Hippocampal formation (tissue), 2 donors: ENCODE measurements around the gene PRKG1.

Source experiments
- DNase-seq, 2 donors: peaks; one replicate each; lab custom pipeline; 2025; lab: John Stamatoyannopoulos, UW

PRKG1 gene

DNA sequence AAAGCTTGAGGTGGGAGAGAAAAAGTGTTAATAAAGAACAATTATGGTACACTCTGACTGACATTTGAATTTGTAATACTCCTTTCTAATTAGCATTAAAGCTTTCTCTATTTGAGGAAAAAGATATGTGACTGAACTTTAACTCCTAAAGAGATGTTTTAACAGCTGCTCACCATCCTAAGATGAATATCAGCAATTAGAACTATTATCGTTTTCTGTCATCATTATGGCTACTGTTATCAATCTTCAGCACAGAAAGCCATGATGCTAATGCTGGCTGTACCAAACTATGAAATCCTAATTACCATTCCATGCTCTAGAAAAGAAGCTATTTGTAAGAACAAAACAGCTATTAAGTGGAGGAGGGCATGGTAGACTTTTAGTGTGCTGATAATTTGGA, 853.9 kb downstream of the PRKG1 start:
- DNase-seq, result no peak

DNA sequence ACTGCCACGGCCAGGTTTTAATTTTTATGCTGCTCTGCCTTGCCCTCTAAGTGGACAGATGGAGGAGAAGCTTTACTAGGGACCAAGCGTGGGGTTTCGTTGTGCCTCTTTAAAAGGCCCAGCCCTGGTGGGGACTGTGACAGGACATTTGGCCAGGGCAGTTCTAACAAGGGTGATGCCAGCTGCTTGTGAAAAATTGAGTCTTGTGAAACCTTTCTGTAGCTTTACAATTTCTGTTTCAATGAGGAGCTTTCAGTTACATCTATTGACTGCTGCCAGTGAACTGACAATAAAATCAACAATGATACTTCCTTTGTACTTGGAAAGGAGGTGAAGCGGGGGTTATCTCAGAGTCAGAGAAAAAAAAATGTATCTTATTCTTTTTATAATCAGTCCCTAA, 858.2 kb downstream of the PRKG1 start:
- no peak for DNase-seq

DNA sequence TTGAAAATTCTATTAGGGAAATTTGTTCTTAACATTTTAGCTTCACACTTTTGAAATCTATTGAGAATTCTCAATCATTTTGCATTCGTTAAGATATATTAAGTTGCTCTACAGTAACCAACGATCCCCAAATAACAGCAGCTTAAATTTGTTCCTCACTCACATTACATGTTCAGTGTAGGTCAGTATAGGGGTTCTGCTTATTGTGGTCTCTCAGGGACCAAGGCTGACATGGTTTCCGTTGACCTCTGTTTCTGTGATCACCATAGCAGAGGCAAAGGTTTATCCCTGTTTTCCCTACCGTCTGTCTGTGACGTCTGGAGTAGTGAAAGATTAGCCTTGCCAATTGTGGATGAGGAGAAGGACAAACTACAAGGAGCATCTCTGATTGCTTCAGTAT, 860.1 kb downstream of the PRKG1 start:
- no peak for DNase-seq

DNA sequence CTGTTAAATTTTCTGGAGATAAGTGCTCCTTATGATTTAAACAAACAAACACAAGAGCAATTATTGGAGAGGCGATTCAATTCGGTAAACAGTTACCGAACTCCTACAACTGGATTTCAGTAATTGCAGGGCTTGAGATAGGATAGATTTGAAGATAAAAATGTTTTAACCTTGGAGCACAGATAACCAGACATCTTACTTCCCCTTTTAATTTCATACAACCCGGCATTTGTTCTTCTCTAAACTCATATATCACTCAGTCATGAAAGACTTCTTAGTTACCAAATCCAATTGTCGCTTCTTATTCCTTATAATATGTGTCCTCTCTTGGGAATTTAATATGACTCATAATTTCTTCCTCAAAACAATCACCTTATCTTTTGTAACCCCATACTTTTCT, 861.1 kb downstream of the PRKG1 start:
- DNase-seq, result no peak

DNA sequence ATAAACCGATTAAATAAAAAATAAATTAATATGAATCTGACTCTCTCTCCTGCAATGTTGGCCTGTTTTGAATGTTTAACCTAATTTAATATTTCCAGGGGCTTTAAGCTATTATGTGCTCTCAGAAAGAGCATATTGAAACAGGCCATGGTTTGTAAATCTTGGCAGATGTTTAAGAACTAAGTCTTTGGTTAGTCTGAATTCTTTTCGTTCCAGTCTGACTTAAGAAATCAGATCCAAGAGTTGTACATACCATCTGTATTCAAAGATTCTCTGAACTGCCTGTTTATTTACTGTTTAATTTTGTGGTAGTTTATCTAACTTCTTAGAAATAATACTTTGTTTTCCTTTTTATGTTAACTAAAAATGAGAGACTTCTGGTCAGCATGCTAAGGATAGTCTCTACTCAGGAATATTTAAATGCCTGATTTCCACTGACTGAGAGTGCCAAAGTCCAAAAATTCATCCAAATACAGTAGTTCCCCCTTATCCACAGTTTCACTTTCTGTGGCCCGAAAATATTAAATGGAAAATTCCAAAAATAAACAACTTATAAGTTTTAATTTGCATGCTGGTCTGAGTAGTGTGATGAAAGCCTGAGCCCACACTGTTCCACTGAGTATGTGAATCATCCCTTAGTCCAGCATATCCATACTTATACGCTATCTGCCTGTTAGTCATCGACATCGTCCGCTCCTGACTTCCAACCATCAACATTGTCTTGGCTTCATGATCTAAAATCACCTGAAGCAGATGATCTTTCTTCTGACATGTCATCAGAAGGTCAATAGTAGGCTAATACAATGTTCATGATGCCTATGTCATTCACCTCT, 863.2 kb downstream of the PRKG1 start:
- DNase-seq, result no peak

DNA sequence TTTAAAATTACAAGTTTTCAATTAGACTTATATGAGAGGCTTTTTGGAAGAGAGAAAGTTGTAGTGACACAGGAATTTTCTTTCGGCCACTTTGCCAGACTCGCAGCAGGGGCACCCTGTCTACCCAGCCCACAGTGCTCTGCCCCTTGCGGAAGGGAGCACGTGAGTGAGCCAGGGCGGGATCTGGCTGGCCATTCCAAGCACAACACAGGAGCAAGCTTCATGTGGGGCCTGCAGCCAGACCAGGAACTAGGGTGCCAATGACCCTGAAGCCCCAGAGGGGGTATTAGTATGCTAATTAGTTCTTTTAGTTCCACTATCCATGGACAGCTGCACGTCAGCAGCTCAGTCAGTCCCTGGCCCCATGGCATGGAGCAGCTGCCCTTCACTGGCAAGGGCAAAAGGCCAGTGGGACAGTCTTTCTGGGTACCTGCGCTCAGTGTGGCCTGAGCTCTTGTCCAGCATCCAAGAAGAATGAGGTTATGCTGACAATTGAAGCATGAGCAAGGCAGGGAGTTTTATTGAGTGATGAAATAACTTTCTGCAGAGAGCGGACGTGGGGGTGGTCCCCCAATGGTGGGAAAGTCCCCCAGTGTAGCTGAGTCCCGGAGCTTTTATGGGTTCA, 876.2 kb downstream of the PRKG1 start:
- no peak for DNase-seq

DNA sequence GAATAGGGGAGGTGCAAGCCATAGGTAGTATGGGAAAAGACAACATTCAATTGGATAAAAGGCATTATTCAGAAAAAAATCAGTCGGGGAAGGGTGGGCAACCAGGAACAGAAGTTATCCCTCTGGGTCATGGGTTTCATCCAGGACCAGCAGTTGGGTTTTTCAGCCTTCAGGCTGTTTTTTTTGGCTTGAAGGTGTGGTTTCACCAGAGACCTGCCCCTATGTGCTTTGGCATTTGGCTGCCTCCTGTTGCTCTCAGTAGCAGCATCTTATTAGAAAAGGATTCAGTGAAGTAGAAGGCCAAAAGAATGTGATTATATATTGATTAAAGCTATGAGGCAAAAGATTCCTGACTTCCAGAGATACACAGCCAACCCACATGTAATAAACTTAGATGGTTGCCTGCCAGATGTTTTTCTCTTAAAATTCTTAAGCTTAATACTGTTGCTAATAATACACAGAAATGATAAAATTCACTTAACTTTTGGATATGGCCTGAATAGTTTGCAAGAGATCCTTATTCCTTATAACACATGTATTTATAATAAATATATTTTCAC, 876.8 kb downstream of the PRKG1 start:
- no peak for DNase-seq

DNA sequence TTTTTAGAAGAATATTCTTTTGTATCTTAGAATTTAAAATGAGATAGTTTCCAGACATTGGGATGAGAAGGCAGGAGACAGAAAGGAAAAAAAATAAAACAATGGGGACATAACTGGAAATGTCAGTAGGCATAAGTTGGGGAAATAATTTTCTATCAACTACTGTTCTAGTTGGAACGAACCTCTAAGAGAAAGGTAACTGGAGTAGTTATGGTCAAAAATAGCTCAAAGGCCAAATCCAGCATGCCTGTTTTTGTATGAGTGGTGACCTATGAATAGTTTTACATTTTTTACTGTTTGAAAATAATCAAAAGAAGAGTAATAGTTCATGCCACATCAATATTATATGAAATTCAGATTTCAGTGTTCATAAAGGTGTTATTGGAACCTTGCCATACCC, 877.3 kb downstream of the PRKG1 start:
- no peak for DNase-seq

DNA sequence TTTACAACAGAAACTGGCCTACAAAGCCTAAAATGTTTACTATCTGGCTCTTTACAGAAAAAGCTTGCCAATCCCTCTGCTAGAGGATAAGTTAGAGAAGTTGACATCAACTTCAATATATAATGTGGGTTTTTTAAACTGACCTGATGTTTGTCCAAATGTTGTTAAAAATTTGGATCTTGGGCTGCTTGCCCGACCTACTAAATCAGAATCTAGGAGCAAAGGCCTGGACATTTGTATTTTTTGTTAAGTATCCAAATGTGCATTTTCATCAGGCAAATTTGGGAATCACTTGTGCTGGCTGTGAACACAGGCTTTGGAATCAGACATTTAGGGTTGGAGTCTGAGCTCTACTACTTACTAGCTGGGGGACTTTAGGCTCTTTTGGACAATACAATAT, 877.8 kb downstream of the PRKG1 start:
- DNase-seq, result no peak

DNA sequence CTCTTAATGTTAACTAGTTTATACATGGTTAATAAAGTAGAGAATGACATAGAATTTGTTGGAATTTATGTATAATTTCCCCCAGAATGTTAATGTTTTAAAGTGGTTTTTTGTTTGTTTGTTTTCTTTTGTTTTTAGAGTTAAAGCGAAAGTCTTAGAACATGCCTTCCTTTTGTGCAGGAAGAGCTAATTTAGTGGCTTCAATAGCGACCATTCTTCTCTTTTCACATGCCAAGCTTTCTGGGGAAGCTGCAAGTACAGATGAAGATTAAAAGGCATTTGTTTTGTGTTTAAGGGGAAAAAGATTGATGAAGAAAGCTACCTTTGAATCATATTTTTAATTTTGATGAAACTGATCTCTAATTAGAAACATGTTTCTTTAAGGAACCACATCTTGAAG, 881.4 kb downstream of the PRKG1 start:
- no peak for DNase-seq

DNA sequence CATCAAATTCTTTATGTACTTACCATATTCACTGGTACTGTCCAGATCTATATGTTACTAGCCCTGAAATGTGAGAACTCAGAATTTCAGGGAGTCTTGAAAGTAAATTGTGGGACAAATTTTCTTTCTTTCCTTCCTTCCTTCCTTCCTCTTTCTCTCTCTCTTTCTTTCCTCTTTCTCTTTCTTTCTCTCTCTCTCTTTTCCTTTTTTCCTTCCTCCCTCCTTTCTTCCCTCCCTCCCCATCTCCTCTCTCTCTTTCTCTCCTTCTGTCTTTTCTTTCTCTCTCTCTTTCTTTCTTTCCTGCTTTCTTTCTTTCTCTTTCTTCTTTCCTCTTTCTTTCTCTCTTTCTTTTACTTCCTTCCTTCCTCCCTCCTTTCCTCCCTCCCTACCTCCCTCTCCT, 882.5 kb downstream of the PRKG1 start:
- no peak for DNase-seq

DNA sequence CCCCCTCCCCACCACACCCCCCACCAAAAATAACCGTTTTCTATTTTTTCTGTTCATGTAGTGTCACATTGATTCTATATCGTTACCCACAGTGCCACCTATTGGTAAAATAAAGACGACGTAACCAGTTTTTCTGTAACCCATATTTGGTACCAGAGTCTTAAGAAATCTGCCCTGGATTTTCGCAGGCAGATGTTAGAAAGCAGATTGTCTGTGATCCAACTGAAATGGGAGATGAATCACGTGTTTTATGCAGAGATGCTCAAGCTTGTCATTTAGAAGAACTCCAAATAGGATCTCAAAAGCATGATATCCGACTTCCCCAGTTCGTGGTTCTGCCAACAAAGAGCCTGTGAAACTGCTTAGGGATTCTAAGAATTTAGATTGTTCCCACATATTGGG, 886.2 kb downstream of the PRKG1 start:
- peak in 1 of 2 donors; percentile 51 for DNase-seq

DNA sequence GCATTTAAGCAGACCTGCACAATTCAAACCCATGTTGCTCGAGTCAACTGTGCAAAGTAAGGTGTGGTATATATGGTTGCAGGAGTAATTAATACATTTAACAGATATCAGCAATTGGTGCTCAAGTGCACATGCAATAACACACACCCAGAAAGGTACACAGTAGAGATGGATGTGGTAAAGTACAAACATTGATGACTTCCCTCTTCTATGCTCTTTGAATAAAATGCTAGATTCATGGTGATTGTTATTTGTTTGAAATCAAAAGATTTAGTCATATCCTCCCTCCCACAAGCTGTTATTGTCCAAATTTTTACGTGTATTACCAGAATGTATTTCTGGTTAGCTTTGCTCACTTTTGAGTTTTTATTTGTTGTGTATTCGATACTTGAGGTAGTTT, 887.1 kb downstream of the PRKG1 start:
- DNase-seq, result no peak

DNA sequence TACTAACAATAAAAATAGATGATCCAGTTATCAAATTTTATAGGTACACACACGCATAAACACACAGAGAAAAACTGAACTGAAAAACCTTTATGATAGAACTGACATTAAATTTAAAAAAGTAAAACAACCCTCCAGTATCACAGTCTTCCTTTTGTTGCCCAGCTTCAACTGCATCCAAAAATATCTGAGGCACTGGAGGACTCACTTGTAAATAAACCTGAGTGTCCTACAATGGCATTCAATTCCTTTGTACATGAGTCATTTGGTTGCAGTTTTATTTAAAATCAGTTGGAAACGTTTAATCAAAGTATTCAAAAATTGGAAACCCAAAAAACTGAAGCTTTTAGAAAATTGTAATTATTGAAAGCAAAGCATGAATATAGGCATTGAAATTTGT, 890.3 kb downstream of the PRKG1 start:
- DNase-seq, result no peak

DNA sequence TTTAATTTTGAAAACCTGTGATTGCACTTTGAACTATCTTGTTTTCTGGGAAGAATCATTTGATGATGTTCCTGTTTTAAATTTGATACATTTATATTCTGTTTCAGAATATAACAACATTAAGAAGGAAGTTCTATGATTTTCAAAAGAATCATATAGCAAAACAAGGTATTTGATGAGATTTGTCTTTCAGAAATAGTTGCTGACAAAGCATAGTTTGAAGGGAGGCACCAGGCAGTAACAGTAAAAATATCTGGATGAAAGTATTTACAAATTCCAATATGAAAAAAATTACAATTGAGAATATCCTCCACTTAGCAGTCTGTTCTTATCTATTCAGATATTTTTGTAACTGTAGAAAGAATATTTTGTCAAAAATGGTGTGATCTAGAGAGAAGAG, 891.2 kb downstream of the PRKG1 start:
- no peak for DNase-seq

DNA sequence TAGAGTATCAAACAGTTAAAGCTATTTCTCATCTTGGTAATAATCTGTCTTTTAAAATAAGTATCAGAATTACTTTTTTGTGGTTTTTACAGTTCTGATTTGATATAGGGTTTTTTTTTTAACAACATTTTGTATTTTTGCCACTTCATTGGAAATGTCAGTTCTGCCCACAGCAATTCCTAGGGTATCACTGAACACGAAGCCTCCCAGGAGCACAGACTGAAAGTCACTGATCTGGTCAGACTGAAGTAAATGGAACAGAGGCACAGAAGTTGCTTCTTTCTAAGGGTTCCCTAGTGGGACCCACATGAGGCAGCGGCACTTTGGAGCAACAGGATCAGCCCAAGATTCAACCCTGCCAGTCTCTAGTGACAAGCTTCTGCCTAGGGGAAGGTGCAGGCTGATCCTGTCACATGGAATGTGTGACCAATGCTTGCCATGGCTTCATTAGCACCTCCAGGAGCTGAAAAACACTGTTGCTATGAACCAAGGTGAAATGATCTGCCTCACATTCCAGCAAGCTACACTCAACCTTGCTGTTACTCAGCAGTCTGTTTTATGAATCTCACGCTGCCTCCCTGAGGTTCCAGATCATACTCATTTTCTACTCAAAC, 898.6 kb downstream of the PRKG1 start:
- DNase-seq, result no peak

DNA sequence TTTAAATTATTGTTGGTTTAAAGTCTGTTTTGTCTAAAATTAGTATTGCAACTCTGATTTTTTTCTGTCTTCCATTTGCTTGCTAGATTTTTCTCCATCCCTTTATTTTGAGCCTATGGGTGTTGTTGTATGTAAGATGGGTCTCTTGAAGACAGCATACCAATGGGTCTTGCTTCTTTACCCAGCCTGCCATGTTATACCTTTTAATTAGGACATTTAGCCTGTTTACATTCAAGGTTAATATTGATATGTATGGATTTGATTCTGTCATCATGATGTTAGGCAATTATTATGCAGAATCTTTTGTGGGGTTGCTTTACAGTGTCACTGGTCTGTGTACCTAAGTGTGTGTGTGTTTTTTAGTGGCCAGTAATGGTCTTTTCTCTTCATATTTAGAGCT, 906.5 kb downstream of the PRKG1 start:
- no peak for DNase-seq

DNA sequence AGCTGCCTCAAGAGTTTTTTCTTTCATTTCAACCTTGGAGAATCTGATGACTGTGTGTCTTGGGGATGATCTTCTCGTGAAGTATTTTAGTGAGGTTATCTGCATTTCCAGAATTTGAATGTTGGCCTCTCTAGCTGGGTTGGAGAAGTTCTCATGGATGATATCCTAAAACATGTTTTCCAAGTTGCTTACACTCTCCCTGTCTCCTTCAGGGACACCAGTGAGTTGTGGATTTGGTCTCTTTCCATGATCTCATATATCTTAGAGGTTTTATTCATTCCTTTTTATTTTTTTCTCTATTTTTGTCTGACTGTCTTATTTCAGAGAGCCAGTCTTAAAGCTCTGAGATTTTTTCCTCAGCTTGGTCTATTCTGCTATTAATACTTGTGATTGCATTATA, 907.4 kb downstream of the PRKG1 start:
- no peak for DNase-seq

DNA sequence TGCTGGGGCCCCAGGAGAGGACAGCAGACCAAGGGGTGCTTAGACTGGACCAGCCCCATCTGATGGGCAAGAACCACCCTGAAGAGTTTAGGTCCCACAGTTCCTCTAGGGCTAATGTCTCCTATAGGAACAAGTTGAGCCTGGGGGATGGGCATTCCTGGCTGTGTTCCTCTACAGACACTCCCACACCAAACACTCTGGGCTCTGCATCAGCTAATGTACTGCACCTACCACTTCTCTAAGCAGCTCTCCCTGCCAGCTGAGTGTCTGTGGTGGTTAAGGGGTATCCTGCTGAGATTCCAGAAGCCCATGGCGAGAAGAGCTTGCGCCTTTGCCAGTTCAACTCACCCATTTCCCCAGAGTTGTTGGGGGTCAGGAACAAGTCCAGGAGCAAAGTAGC, 909.2 kb downstream of the PRKG1 start:
- DNase-seq, result no peak

DNA sequence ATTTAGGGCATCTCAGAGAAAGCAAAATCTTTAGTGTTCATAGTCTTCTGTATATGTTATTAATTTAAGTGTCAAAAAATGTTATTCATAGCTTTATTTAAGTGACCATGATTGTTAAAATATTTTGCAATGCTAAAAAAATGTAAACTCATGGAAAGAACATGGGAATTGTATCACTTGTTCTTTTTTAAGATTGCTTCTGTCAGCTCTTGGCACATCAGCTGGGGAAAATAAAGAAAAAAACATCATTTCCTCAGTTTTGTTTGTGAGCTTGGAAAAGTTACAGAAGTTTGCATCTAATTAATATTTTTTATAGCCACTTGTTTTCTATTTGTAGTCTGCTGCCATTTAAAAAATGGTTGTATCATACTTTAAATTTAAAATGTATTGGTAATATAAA, 911.0 kb downstream of the PRKG1 start:
- DNase-seq, result no peak

DNA sequence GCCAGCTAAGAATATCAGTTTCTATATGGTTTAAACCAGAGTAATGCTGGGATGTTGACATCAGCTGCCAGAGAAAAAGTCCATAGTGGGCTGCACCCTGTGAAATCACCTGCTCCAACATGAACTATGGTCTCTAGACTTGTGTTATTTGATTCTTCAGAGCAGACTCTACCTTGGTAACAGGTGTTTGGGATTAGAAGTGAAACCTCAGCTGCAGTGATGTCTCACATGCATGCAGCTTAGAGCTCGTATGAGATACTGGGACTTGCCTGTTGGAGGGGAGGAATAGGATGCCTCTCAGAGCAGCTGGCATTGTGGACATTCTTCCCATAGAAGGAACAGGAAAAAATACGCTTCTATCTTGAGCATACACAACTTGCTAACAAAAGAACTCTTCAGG, 912.2 kb downstream of the PRKG1 start:
- no peak for DNase-seq

DNA sequence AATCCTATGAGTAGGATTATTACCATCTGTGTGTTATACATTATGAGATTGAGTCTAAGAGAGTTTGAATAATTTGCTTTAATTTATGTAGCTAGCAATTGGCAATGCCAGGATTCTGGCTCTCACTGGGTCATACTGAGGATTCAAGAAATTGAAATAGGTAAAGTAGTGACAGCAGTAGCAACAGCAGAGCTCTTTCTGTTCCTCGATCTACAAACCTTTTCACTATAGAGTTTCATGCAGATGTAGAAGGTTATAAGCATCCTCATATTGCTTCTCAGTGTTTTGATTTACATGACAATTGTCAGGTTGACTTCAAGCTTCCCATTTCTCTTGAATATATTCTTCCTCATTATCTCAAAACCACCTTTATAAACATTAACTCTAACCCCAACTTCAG, 919.2 kb downstream of the PRKG1 start:
- DNase-seq, result no peak

DNA sequence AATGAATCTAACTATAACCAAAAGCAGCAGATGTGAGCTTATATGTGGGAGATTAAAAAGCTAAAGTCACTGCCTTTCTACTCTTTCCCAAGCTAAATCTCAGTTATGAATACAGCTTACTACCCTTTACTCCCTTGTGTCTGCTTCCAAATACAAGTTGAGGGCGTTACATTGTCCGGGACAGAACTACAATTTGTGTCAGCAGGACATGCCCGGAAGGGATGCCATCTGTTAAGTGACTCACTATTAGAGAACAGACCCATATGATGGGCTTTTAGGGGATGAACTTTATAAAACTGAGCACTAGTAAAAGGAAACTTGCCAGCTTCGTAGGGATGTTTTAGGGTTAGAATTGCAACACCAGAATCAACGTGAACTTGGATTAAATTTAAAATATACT, 924.8 kb downstream of the PRKG1 start:
- DNase-seq, result no peak
